GM13976 (cell line): ENCODE results near the gene FBXO15.

Experiments used
- DNase-seq: peaks from one replicate; pipeline ENCODE4 v3.0.0; 2012; ENCODE audit warnings: low spot score
- in situ Hi-C: fragments of 300-500 bp; cut with MboI; formaldehyde crosslinking; loops from one replicate; pipeline ENCODE4 v1.12.0; 2022; ENCODE audit warnings: low sequenced_read_pairs, mixed read lengths, inconsistent platforms; ENCODE audit not compliant: unreplicated experiment
- TF ChIP-seq, protein P1 (sequence below): IDR thresholded peaks from 2 replicates; pipeline ENCODE4 v1.5.1; 2012; ENCODE audit warnings: borderline replicate concordance, mild to moderate bottlenecking; ENCODE audit not compliant: insufficient read depth; ENCODE audit errors: extremely low read depth, missing control alignments, control extremely low read depth

The FBXO15 gene

DNA sequence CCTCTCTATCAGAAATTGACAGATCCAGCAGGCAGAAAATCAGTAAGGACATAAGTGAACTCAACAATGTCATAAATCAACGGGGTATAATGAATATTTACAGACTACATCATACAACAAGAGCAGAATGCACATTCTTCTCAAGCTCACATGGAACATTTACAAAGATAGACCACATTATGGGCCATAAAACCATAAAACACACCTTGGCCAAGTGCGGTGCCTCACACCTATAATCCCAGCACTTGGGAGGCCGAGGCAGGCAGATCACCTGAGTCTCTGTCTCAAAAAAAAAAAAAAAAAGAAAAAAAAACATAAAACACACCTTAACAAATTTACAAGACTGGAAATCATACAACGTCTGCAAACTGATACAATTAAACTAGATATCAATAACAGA lies 36.7 kb downstream of the FBXO15 start:
- in situ Hi-C loops, result no loop called here

DNA sequence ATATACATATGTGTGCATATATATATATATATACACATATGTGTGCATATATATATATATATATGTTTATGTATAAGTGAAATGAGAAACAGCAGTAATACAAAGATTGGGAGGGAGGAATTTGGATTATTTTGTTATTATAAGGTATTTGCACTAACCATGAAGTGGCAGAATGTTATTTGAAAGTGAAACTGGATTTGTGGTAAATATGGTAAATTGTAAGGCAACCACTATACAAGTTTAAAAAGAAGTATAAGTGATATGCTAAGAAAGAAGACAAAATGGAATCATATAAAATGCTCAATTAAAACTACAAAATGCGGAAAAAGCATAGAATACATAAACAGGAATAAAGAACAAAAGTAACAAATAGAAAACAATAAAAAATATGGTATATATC lies 37.5 kb downstream of the FBXO15 start:
- no peak for DNase-seq
- in situ Hi-C loops, result no loop called here
- TF ChIP-seq, protein P1, sequence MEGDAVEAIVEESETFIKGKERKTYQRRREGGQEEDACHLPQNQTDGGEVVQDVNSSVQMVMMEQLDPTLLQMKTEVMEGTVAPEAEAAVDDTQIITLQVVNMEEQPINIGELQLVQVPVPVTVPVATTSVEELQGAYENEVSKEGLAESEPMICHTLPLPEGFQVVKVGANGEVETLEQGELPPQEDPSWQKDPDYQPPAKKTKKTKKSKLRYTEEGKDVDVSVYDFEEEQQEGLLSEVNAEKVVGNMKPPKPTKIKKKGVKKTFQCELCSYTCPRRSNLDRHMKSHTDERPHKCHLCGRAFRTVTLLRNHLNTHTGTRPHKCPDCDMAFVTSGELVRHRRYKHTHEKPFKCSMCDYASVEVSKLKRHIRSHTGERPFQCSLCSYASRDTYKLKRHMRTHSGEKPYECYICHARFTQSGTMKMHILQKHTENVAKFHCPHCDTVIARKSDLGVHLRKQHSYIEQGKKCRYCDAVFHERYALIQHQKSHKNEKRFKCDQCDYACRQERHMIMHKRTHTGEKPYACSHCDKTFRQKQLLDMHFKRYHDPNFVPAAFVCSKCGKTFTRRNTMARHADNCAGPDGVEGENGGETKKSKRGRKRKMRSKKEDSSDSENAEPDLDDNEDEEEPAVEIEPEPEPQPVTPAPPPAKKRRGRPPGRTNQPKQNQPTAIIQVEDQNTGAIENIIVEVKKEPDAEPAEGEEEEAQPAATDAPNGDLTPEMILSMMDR, result no peak

More for the DNA sequence above, 36.7 kb downstream of the FBXO15 start:
- DNase-seq, result no peak
- TF ChIP-seq, protein P1, result no peak

DNA sequence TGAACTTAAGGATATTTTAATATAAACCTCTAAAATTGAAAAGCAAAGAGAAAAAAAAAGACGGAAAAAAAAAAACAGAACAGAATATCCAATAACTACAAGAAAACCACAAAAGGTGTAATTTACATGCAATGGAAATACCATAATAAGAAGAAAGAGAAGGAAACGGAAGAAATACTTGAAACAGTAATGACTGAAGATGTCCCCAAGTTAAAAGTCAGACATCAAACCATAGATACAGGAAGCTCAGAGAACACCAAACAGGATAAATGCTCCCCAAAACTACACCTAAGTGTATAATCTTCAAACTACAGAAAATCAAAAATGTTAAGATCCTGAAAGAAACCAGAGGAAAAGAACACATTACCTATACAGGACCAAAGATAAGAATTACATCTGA lies 39.2 kb downstream of the FBXO15 start:
- in situ Hi-C loops, result no loop called here

DNA sequence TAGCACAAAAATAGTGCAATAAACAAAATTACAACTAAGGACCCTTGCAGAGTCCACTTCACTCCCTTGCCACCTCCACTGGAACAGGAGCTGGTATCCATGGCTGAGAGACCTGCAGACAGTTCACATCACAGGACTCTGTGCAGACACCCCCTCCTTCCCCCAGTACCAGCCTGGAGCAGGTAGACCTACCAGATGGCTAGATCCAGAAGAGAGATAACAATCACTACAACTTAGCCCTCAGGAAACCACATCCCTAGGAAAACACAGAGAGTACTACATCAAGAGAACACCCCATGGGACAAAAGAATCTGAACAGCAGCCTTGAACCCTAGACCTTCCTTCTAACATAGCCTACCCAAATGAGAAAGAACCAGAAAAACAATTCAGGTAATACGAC lies 49.8 kb downstream of the FBXO15 start:
- TF ChIP-seq, protein P1, result no peak
- no peak for DNase-seq
- in situ Hi-C loops, result no loop called here

More for the DNA sequence above, 39.2 kb downstream of the FBXO15 start:
- TF ChIP-seq, protein P1, result no peak
- no peak for DNase-seq

DNA sequence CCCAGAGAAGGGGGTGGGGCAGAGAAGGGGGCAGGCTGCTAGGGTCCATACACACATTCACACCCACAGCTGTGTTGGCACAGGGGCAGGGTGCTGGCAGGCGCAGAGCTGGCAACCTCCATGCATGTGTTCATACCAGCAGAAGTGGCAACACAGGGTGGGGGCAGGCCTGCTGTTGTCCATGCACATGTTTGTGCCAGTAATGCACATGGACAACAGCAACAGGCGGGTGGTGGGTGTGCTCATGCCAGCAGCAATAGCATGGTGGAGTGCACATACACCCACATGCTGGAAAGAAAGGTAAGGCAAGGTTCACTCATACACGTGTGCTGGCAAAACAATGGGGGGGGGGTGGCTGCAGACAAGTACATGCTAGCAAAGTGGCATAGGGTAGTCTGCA lies 54.7 kb downstream of the FBXO15 start:
- no peak for DNase-seq
- TF ChIP-seq, protein P1, result no peak
- in situ Hi-C loops, result no loop called here

DNA sequence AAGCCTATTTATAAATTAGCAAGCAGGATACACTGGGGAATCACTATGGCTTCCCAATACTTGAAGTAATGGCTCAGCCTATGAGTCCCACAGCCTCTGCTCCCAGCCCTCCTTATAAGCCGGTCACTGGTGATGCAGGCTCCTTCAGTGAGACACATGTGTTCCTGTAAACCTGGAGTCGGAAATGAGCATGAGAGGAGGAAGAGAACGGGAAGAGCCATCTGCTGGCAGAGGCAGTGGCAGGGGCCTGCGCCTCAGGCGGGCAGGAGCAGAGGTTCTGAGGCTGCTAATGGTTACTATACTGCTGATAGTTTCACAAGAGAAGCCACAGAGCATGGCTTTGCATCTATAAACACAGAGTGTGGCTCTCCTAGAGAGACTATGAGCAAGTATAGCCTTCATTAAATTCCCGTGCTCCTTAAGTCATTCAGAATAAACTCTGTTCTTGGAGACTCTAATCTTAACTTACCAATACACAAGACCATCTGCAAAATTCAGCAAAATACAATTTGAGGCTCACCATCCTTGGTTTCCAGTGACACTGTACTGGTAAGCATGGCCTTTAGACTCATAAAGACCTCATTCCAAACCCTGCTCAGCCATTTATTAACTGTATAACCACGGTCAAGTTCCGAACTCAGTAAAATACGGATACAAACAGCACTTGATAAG lies 63.3 kb downstream of the FBXO15 start:
- in situ Hi-C loops, result no loop called here
- TF ChIP-seq, protein P1, result no peak
- DNase-seq, result no peak

DNA sequence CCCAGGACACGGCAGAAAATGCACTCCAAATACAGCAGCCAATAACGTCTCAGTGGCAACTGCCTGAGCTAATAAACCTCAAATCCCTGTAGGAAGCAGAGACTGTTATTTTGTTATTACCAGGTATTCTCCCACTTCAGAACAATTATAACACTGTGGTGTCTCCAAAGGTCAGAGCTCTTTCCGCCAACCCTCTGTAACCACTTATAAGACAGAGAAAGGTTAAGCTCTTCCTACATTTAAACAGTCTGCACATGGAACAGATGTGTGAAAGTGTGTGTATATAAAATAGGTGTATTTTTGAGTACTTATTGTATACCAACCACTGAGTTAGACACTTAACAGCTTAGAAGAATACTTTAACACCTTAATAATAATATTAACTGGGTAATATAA lies 64.1 kb downstream of the FBXO15 start:
- no peak for DNase-seq
- in situ Hi-C loops, result no loop called here
- TF ChIP-seq, protein P1, result no peak
